GM23338 (cell line): Measurements from ENCODE around the gene EML1. TPM values are rescaled to one million over a fixed set of nuclear protein-coding genes. Genes with fewer than 3 reads are reported as not detected.

Source experiments
- ATAC-seq: fragments of 200-7000 bp; cut with Tn5 transposase; 3 replicates; pipeline ENCODE4 v1.9.1; 2020
- DNase-seq: peaks from one replicate; pipeline ENCODE4 v3.0.0-alpha.2; 2015; ENCODE audit warnings: low spot score
- H2AFZ ChIP-seq: fragments of 200-600 bp; sonication (generic); 2 replicates; pipeline ENCODE4 v1.8.0; 2016; ENCODE audit warnings: antibody characterized with exemption, mild to moderate bottlenecking, moderate library complexity
- H3F3A ChIP-seq: fragments of 200-600 bp; sonication (generic); replicated peaks from 2 replicates; pipeline ENCODE4 v1.8.0; 2017; ENCODE audit warnings: antibody characterized with exemption, mixed run types, low read depth
- H3K27ac ChIP-seq: fragments of 200-600 bp; sonication (generic); 2 replicates; pipeline ENCODE4 v1.6.1; 2016; ENCODE audit warnings: low read depth
- H3K27me3 ChIP-seq: fragments of 200-600 bp; sonication (generic); 2 replicates; pipeline ENCODE4 v1.8.0; 2016; ENCODE audit warnings: mild to moderate bottlenecking, mixed run types, moderate library complexity; ENCODE audit not compliant: insufficient read depth
- H3K36me3 ChIP-seq: fragments of 200-600 bp; sonication (generic); 2 replicates; pipeline ENCODE4 v1.8.0; 2016; ENCODE audit warnings: mild to moderate bottlenecking; ENCODE audit not compliant: insufficient read depth
- H3K4me1 ChIP-seq: fragments of 200-600 bp; sonication (generic); 2 replicates; pipeline ENCODE4 v1.8.0; 2016; ENCODE audit warnings: mild to moderate bottlenecking, moderate library complexity; ENCODE audit not compliant: insufficient read depth
- H3K4me2 ChIP-seq: fragments of 200-600 bp; sonication (generic); 2 replicates; pipeline ENCODE4 v1.7.1; 2017; ENCODE audit warnings: mixed run types
- H3K4me3 ChIP-seq: fragments of 200-600 bp; sonication (generic); 2 replicates; pipeline ENCODE4 v1.6.1; 2016; ENCODE audit warnings: mixed run types
- H3K79me2 ChIP-seq: fragments of 200-600 bp; sonication (generic); replicated peaks from 2 replicates; pipeline ENCODE4 v1.8.0; 2017; ENCODE audit warnings: mild to moderate bottlenecking; ENCODE audit not compliant: insufficient read depth
- H3K9me2 ChIP-seq: fragments of 200-600 bp; sonication (generic); 2 replicates; pipeline ENCODE4 v1.8.0; 2017; ENCODE audit not compliant: insufficient read depth
- H4K20me1 ChIP-seq: fragments of 200-600 bp; sonication (generic); replicated peaks from 2 replicates; pipeline ENCODE4 v1.8.0; 2017; ENCODE audit warnings: mild to moderate bottlenecking; ENCODE audit not compliant: insufficient read depth
- H3K27ac Mint-ChIP-seq: 2 replicates; pipeline ENCODE4 v1.8.0; 2020; ENCODE audit warnings: inconsistent platforms, mild to moderate bottlenecking, moderate library complexity, mixed read lengths
- H3K27me3 Mint-ChIP-seq: 3 replicates; pipeline ENCODE4 v1.8.0; 2022; ENCODE audit warnings: low read depth, mild to moderate bottlenecking, moderate library complexity, mixed read lengths, inconsistent platforms; ENCODE audit not compliant: insufficient read depth, poor library complexity
- H3K36me3 Mint-ChIP-seq: 3 replicates; pipeline ENCODE4 v1.8.0; 2021; ENCODE audit warnings: low read depth, mild to moderate bottlenecking, inconsistent platforms, moderate library complexity, mixed read lengths
- H3K4me1 Mint-ChIP-seq: 3 replicates; pipeline ENCODE4 v1.8.0; 2020; ENCODE audit warnings: mild to moderate bottlenecking, inconsistent platforms, mixed read lengths
- H3K4me3 Mint-ChIP-seq: 3 replicates; pipeline ENCODE4 v1.8.0; 2021; ENCODE audit warnings: moderate library complexity, mild to moderate bottlenecking, inconsistent platforms, mixed read lengths
- H3K9me3 Mint-ChIP-seq: 3 replicates; pipeline ENCODE4 v1.8.0; 2020; ENCODE audit warnings: moderate library complexity, mild to moderate bottlenecking, inconsistent platforms, mixed read lengths
- CREB1 ChIP-seq: fragments of 250-450 bp; sonication (Bioruptor Pico); IDR thresholded peaks from 2 replicates; pipeline ENCODE4 v1.5.0; 2020; ENCODE audit warnings: low read depth, mild to moderate bottlenecking, moderate library complexity
- EZH2 ChIP-seq: fragments of 200-600 bp; sonication (generic); IDR thresholded peaks from one replicate; pipeline ENCODE4 v1.8.0; 2017; ENCODE audit warnings: antibody characterized with exemption, mild to moderate bottlenecking, low read depth; ENCODE audit not compliant: unreplicated experiment
- NANOG ChIP-seq: IDR thresholded peaks from 2 replicates; pipeline ENCODE4 v1.6.1; 2016; ENCODE audit warnings: antibody characterized with exemption, borderline replicate concordance
- POLR2AphosphoS5 ChIP-seq: IDR thresholded peaks from 2 replicates; pipeline ENCODE4 v1.6.1; 2016; ENCODE audit warnings: antibody characterized with exemption, low read depth
- STAT1 ChIP-seq: IDR thresholded peaks from one replicate; pipeline ENCODE4 v1.6.1; 2016; ENCODE audit warnings: antibody characterized with exemption; ENCODE audit not compliant: unreplicated experiment
- ZNF114 ChIP-seq: fragments of 250-450 bp; sonication (Bioruptor Pico); IDR thresholded peaks from 2 replicates; pipeline ENCODE4 v1.5.0; 2020; ENCODE audit warnings: mild to moderate bottlenecking, moderate library complexity
- ZNF331 ChIP-seq: fragments of 250-450 bp; sonication (Bioruptor Pico); IDR thresholded peaks from 2 replicates; pipeline ENCODE4 v1.5.0; 2020; ENCODE audit warnings: low read depth, mild to moderate bottlenecking, moderate library complexity
- polyA plus RNA-seq: library from polyadenylated mRNA; unstranded; fragments of >200 nt; fragmentation: Nextera tagmentation; extraction: Ambion mirVana; gene quantifications from 2 replicates; pipeline ENCODE4 v1.2.1, GENCODE V29; 2016
- total RNA-seq: library from RNA; depleted of rRNA; stranded (reverse); fragments of >200 nt; shearing (Covaris generic); gene quantifications from 2 replicates; pipeline ENCODE4 v1.2.3, GENCODE V29; 2014
- TF ChIP-seq, protein P1 (sequence below): IDR thresholded peaks from 2 replicates; pipeline ENCODE4 v1.6.1; 2016; ENCODE audit warnings: antibody characterized with exemption
- TF ChIP-seq, protein P2 (sequence below), 2 experiments: fragments of 200-600 bp in 1 of 2; sonication (generic) in 1 of 2; conservative IDR thresholded peaks; 2 replicates each; pipeline versions ENCODE4 v1.5.1 to v1.6.1; 2016 to 2017; ENCODE audit warnings: antibody characterized with exemption in 2 of 2, low read depth in 2 of 2, mild to moderate bottlenecking in 2 of 2, moderate library complexity in 1 of 2

Gene EML1
- total and polyA plus RNA-seq, 2 experiments from 2014 or later: 7.0 to 18.1 TPM

DNA sequence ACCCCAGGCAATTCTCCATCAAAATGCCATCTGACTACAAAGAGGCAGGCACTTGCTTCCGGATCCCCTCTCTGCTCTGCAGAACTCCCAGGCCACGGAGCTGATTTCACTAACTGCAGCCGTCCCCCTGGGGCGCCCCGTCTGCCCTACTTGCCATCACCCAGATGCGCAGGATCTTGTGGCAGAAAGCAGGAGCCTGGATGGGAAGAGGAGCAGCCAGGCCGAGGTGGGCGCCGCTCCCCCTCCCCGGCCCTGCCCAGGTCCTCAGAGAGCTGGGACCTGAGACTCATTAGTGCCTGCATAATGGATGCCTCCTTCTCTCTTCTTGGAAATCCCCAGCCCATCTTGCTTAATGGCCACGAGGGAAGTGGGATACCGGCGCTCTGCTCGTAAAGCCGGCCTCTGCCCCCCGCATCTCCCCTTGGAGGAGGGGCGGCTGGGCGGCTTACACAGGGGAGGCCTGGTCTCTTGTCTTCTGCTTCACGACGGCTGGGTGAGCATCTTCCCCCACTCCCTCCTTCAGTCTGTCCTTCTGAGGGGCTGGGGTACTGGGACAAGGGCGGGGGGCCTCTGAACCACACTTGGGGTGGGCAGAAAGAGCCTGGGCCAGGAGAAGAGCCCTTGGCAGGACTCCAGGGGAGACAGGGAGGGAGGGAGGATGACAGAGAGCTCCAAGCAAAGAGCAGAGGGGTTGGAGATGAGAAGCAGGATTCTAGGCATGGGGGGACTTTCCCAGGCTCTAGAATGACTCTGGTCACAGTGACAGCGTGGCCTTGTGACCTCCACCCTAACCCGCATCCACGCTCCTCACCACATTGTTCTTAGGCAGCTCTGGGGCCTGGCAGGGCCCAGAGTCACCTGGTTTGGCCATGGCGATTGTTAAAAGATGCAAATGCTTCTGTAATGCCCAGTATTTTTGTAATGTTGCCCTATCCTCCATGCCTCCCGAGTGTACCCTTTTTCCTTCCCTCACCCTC lies 19.4 kb upstream of the EML1 start:
- ATAC-seq: peak; percentile 75

DNA sequence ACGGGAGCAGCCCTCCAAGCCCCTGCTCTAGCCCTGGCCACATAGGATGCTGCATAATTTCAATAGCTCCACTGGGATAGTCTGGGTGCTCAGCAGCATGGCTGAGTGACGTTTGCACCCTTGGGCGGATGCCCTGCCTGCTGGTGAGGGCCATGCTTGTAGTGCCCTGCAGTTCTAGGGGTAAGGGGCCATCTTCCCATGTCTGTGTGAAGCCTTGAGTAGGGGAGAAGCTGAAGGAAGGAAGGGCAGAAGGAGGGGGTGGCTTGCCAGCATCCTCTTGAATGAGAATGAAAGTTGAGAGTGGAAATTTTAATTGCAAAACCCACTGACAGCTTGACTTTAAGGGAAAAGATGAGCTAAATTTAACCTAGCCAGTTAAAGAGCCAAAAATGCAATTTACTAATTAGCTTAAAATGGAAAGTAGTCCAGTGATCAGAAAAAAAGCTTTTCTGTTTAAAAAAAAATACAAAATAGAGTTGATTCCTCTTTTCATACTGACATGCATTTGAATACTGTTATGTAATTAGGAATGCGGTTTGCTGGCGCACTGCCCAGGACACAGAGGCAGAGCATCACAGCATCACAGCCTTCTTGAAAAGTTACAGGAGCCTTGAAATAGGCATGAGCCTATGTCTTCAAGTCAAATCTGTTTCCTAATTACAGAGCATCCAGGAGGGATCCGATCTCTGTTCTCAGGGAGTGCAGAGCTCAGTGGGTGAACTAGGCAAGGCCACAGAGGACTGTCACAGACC lies 18.5 kb upstream of the EML1 start:
- peaks cover 7% of the 10 kb centered on the region; the same call in 2 of the 3 replicates for H3K36me3 Mint-ChIP-seq
- peak overlapping the region; percentile 77 for H3K4me2 ChIP-seq
- peaks cover 34% of the 10 kb centered on the region for H3K4me1 Mint-ChIP-seq
- 0 out of 2 replicates have a peak overlapping the region, but pooled peaks have one; percentile 69 for H3K27ac ChIP-seq
- DNase-seq: no peak
- peaks cover 9% of the 10 kb centered on the region for H3K27me3 Mint-ChIP-seq
- H3K27me3 ChIP-seq: no peaks in the 10 kb centered on the region
- peak overlapping the region; percentile 45; the same call in 2 of the 3 replicates for H3K4me3 Mint-ChIP-seq
- peaks cover 5% of the 10 kb centered on the region; the same call in 2 of the 3 replicates for H3K9me3 Mint-ChIP-seq
- peak overlapping the region; percentile 46 for H3K4me3 ChIP-seq
- peak overlapping the region; percentile 99 for H2AFZ ChIP-seq
- H3K4me1 ChIP-seq: peaks cover 48% of the 10 kb centered on the region
- H3K36me3 ChIP-seq: no peaks in the 10 kb centered on the region; the same call in 1 of the 2 replicates
- H3F3A ChIP-seq: peaks cover 5% of the 10 kb centered on the region; the same call in 1 of the 2 replicates
- H3K79me2 ChIP-seq: no peaks in the 10 kb centered on the region
- no peaks in the 10 kb centered on the region for H3K9me2 ChIP-seq
- H3K27ac Mint-ChIP-seq: peak overlapping the region; percentile 54; the same call in 1 of the 2 replicates
- peak; percentile 18 for ATAC-seq
- H4K20me1 ChIP-seq: no peaks in the 10 kb centered on the region
- TF ChIP-seq NANOG (no peak), CREB1 (CRISPR knock-in tag) (no peak), POLR2AphosphoS5 (no peak), EZH2 (no peak), ZNF331 (CRISPR knock-in tag) (no peak), ZNF114 (CRISPR knock-in tag) (no peak), STAT1 (no peak)
- TF ChIP-seq, protein P1, sequence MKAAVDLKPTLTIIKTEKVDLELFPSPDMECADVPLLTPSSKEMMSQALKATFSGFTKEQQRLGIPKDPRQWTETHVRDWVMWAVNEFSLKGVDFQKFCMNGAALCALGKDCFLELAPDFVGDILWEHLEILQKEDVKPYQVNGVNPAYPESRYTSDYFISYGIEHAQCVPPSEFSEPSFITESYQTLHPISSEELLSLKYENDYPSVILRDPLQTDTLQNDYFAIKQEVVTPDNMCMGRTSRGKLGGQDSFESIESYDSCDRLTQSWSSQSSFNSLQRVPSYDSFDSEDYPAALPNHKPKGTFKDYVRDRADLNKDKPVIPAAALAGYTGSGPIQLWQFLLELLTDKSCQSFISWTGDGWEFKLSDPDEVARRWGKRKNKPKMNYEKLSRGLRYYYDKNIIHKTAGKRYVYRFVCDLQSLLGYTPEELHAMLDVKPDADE: no peak

More for the DNA sequence above, 19.4 kb upstream of the EML1 start:
- no peak overlapping the region for H3K27ac ChIP-seq
- peak overlapping the region; percentile 77 for H3K4me2 ChIP-seq
- no peaks in the 10 kb centered on the region for H4K20me1 ChIP-seq
- TF ChIP-seq EZH2: no peak
- TF ChIP-seq, protein P2, sequence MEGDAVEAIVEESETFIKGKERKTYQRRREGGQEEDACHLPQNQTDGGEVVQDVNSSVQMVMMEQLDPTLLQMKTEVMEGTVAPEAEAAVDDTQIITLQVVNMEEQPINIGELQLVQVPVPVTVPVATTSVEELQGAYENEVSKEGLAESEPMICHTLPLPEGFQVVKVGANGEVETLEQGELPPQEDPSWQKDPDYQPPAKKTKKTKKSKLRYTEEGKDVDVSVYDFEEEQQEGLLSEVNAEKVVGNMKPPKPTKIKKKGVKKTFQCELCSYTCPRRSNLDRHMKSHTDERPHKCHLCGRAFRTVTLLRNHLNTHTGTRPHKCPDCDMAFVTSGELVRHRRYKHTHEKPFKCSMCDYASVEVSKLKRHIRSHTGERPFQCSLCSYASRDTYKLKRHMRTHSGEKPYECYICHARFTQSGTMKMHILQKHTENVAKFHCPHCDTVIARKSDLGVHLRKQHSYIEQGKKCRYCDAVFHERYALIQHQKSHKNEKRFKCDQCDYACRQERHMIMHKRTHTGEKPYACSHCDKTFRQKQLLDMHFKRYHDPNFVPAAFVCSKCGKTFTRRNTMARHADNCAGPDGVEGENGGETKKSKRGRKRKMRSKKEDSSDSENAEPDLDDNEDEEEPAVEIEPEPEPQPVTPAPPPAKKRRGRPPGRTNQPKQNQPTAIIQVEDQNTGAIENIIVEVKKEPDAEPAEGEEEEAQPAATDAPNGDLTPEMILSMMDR (conservative IDR thresholded peaks at IDR 0.05; ENCODE audit: low read depth in 2 of 2): no peak
- TF ChIP-seq, protein P1: no peak
- H3K9me2 ChIP-seq: no peaks in the 10 kb centered on the region
- peak overlapping the region; percentile 46 for H3K4me3 ChIP-seq
- no peaks in the 10 kb centered on the region for H3K27me3 ChIP-seq
- Mint-ChIP-seq H3K4me1 (peaks cover 34% of the 10 kb centered on the region), H3K4me3 (peak overlapping the region; percentile 21), H3K36me3 (peaks cover 3% of the 10 kb centered on the region; the same call in 2 of the 3 replicates), H3K27me3 (peaks cover 7% of the 10 kb centered on the region), H3K9me3 (peaks cover 5% of the 10 kb centered on the region; the same call in 2 of the 3 replicates), H3K27ac (no peak overlapping the region)
- H2AFZ ChIP-seq: peak overlapping the region; percentile 99
- peaks cover 48% of the 10 kb centered on the region for H3K4me1 ChIP-seq
- no peaks in the 10 kb centered on the region for H3K79me2 ChIP-seq
- H3K36me3 ChIP-seq: no peaks in the 10 kb centered on the region
- peak; percentile 47 for DNase-seq
- H3F3A ChIP-seq: peaks cover 5% of the 10 kb centered on the region; the same call in 1 of the 2 replicates
